ENCODE data around the gene ALB.

ALB gene

GRCh38 chr4:73458184-73459047 lies 54.3 kb downstream of the ALB start:
- TF ChIP-seq CTCF (IDR thresholded peaks at IDR 0.05), result no peak

- TF ChIP-seq CTCF (IDR thresholded peaks at IDR 0.05), result no peak
These were observed 54.9 kb downstream of the ALB start for GRCh38 chr4:73459048-73459421.

GRCh38 chr4:73460913-73461522 lies 56.9 kb downstream of the ALB start:
- no peak for TF ChIP-seq CTCF (IDR thresholded peaks at IDR 0.05)

GRCh38 chr4:73468170-73468569 lies 64.1 kb downstream of the ALB start:
- TF ChIP-seq CTCF (IDR thresholded peaks at IDR 0.05), result no peak

- no peak for TF ChIP-seq CTCF (IDR thresholded peaks at IDR 0.05)
These were observed 66.6 kb downstream of the ALB start for GRCh38 chr4:73470728-73471127.
